ENCODE measurements around the gene XPO5. TPM values are rescaled to one million over a fixed set of nuclear protein-coding genes. Genes with fewer than 3 reads are reported as not detected.

XPO5 gene
- total RNA-seq, 1 donor from 2014 or later: 32.4 TPM

DNA sequence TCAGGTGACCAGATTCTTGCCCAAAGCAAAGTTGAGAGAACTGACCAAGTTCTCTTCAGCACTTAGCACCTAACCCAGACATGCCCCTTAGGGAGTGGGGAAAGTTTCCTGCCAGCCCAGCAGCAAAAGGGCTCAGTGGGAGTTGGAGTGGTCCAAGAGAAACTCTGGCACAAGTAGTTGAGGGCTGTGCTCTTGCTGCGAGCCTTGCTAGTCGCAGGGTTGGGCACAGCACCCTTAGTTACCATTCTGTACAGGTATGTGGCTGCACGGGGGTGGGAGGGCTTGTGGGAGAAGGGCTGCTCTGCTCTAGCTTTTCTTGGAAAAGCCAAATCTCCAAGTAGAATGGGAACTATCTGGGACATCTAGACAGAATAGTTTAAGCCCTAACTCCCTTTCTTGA lies 52.6 kb downstream of the XPO5 start:
- H3K4me3 Mint-ChIP-seq (ENCODE audit: unreplicated experiment): no peak overlapping the region
- H3K4me1 Mint-ChIP-seq (ENCODE audit: low read depth): no peaks in the 10 kb centered on the region
- no peaks in the 10 kb centered on the region for H3K9me3 Mint-ChIP-seq (ENCODE audit: low read depth)
- peaks cover 46% of the 10 kb centered on the region for H3K36me3 Mint-ChIP-seq (ENCODE audit: low read depth)
- TF ChIP-seq, protein P1, sequence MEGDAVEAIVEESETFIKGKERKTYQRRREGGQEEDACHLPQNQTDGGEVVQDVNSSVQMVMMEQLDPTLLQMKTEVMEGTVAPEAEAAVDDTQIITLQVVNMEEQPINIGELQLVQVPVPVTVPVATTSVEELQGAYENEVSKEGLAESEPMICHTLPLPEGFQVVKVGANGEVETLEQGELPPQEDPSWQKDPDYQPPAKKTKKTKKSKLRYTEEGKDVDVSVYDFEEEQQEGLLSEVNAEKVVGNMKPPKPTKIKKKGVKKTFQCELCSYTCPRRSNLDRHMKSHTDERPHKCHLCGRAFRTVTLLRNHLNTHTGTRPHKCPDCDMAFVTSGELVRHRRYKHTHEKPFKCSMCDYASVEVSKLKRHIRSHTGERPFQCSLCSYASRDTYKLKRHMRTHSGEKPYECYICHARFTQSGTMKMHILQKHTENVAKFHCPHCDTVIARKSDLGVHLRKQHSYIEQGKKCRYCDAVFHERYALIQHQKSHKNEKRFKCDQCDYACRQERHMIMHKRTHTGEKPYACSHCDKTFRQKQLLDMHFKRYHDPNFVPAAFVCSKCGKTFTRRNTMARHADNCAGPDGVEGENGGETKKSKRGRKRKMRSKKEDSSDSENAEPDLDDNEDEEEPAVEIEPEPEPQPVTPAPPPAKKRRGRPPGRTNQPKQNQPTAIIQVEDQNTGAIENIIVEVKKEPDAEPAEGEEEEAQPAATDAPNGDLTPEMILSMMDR (IDR thresholded peaks at IDR 0.05): no peak
- no peak for DNase-seq (ENCODE audit: low spot score)
- no peaks in the 10 kb centered on the region for H3K27me3 Mint-ChIP-seq (ENCODE audit: low read depth)
- no peak overlapping the region for H3K27ac Mint-ChIP-seq (ENCODE audit: unreplicated experiment)

DNA sequence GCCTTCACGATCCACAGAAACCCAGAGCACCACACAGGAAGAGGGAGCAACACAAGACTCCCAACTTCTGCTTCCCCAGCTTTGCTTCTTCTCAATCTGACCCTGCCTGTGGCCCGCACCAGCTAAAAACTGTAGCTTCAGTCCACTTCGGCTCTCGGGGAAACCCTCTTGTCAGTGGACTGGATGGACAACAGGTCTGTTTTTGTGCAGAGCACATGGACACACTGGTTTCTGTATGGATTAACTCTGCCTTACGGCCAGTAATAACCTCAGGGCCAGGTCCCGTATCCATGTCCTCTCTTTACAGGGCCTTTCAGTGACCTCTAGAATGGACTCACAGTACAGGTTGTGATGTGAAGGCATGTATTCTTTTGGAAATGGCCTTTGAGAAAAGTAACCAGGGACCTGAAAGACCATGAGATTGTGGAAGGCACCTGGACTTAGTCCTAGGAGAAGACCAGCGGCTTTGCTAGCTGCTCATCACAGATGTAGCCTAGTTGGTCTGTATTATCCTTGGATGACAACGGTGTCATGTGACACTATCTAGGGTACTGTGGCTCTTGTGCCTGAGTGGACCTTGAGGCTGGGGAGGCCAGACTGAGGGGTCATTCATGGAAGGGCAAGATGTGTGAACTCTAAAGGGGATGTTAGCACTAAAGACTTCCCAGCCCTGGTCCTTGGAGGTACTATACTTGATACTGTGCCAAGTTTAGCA lies 53.1 kb downstream of the XPO5 start:
- Mint-ChIP-seq H3K4me1 (ENCODE audit: low read depth) (no peaks in the 10 kb centered on the region), H3K9me3 (ENCODE audit: low read depth) (no peaks in the 10 kb centered on the region), H3K4me3 (ENCODE audit: unreplicated experiment) (no peak overlapping the region), H3K27me3 (ENCODE audit: low read depth) (no peaks in the 10 kb centered on the region), H3K36me3 (ENCODE audit: low read depth) (peaks cover 43% of the 10 kb centered on the region), H3K27ac (ENCODE audit: unreplicated experiment) (no peak overlapping the region)
- TF ChIP-seq, protein P1 (IDR thresholded peaks at IDR 0.05): no peak
- no peak for DNase-seq (ENCODE audit: low spot score)

DNA sequence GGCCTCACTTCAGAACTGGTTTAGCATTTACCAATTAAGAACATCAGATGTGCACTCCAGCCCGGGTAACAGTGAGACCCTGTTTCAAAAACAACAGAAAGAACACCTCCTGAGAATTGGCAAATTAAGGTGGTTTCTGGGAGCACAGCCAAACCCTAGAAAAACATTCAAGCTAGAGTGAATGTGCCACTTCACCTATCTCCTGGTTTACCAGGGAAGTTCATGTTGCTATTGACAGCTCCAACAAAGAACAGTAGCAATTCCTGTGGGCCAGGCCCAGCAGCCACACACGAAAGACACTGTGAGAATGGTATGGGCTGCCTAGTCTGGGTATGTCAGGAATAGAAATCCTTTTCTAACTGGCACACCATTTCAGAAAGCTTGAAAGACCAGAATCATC lies 54.0 kb downstream of the XPO5 start:
- peaks cover 35% of the 10 kb centered on the region for H3K36me3 Mint-ChIP-seq (ENCODE audit: low read depth)

DNA sequence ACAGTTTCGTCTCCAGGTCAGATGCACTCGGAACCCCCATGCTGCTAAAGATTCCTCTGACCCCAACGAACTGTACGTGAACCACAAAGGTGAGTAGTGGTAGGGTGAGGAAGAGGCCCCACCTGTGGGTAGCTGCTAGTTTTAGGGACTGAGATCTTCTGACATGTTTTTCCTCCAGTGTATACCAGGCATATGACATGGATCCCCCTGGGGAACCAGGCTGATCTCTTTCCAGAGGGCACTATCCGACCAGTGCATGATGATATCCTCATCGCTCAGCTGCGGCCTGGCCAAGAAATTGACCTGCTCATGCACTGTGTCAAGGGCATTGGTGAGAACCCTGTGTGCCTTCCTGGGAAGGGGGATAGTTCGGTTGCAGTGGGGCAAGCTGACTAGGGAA lies 55.7 kb downstream of the XPO5 start:
- H3K9me3 Mint-ChIP-seq (ENCODE audit: low read depth): no peaks in the 10 kb centered on the region
- no peaks in the 10 kb centered on the region for H3K27me3 Mint-ChIP-seq (ENCODE audit: low read depth)
- TF ChIP-seq, protein P1 (IDR thresholded peaks at IDR 0.05): no peak
- peaks cover 28% of the 10 kb centered on the region for H3K36me3 Mint-ChIP-seq (ENCODE audit: low read depth)
- no peak overlapping the region for H3K27ac Mint-ChIP-seq (ENCODE audit: unreplicated experiment)
- DNase-seq (ENCODE audit: low spot score): no peak
- peaks cover 14% of the 10 kb centered on the region for H3K4me1 Mint-ChIP-seq (ENCODE audit: low read depth)
- no peak overlapping the region for H3K4me3 Mint-ChIP-seq (ENCODE audit: unreplicated experiment)

More for the DNA sequence above, 54.0 kb downstream of the XPO5 start:
- no peak for DNase-seq (ENCODE audit: low spot score)
- no peak overlapping the region for H3K4me3 Mint-ChIP-seq (ENCODE audit: unreplicated experiment)
- no peaks in the 10 kb centered on the region for H3K4me1 Mint-ChIP-seq (ENCODE audit: low read depth)
- TF ChIP-seq, protein P1 (IDR thresholded peaks at IDR 0.05): no peak
- H3K27me3 Mint-ChIP-seq (ENCODE audit: low read depth): no peaks in the 10 kb centered on the region
- H3K9me3 Mint-ChIP-seq (ENCODE audit: low read depth): no peaks in the 10 kb centered on the region
- H3K27ac Mint-ChIP-seq (ENCODE audit: unreplicated experiment): no peak overlapping the region

DNA sequence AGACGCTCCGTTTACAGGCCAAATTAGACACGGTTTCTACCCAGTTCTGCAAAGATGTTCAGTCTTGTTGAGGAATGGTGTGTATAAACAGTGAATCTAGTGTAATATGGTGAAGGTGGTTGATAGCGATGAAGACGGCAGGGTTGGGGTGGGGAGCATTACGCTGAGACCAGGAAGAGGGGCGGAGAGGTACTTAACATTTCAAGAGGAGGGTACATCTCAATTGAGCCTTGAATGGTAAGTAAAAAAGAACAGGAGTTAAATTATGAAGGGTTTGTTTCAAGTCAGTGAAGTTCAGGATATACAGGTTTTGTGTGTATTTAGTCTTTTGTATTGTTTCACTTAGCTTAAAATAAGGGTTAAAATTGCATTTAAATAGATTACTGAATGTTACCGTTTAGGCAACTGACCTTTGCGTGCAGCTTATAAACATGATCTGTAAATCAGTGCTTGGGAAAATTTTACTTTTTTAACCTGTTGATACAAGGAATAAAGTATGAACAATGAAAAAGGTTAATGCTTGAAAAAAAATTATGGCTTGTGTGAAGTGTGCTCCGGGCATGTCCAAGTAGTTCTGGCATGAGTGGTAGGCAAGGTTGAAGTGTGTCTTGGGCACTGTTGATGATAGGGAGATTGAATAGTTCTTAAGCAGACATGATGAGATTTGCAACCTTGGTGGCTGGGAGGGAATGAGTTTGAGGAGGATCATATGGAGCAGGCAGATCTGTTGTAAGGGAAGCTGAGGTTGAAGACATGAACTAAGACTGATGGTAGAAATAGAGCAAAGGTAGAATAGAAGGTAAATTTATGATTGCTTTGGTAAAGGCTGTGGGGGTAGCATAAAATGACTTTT lies 58.1 kb downstream of the XPO5 start:
- Mint-ChIP-seq H3K27me3 (ENCODE audit: low read depth) (no peaks in the 10 kb centered on the region), H3K27ac (ENCODE audit: unreplicated experiment) (no peak overlapping the region), H3K9me3 (ENCODE audit: low read depth) (no peaks in the 10 kb centered on the region), H3K4me1 (ENCODE audit: low read depth) (peaks cover 24% of the 10 kb centered on the region), H3K4me3 (ENCODE audit: unreplicated experiment) (no peak overlapping the region), H3K36me3 (ENCODE audit: low read depth) (peaks cover 30% of the 10 kb centered on the region)
- TF ChIP-seq, protein P1 (IDR thresholded peaks at IDR 0.05): no peak
- no peak for DNase-seq (ENCODE audit: low spot score)
